Glutamatergic neuron (in vitro differentiated cells): ENCODE measurements around the gene CHD6. TPM values are rescaled to one million over a fixed set of nuclear protein-coding genes. Genes with fewer than 3 reads are reported as not detected.

ENCODE experiments used
- DNase-seq: peaks from one replicate; pipeline ENCODE4 v3.0.0; 2022
- H3K27ac Mint-ChIP-seq: one replicate; pipeline ENCODE4 v1.8.0; 2020; ENCODE audit warnings: mild to moderate bottlenecking, mixed read lengths, inconsistent platforms; ENCODE audit not compliant: unreplicated experiment
- H3K27me3 Mint-ChIP-seq: one replicate; pipeline ENCODE4 v1.8.0; 2020; ENCODE audit warnings: mild to moderate bottlenecking, moderate library complexity, mixed read lengths, inconsistent platforms; ENCODE audit not compliant: unreplicated experiment
- H3K36me3 Mint-ChIP-seq: one replicate; pipeline ENCODE4 v1.8.0; 2020; ENCODE audit warnings: mild to moderate bottlenecking, mixed read lengths, inconsistent platforms; ENCODE audit not compliant: unreplicated experiment
- H3K4me1 Mint-ChIP-seq: one replicate; pipeline ENCODE4 v1.8.0; 2020; ENCODE audit warnings: mild to moderate bottlenecking, low read depth, mixed read lengths, inconsistent platforms; ENCODE audit not compliant: unreplicated experiment
- H3K4me3 Mint-ChIP-seq: one replicate; pipeline ENCODE4 v1.8.0; 2020; ENCODE audit warnings: mild to moderate bottlenecking, mixed read lengths, inconsistent platforms; ENCODE audit not compliant: unreplicated experiment
- H3K9me3 Mint-ChIP-seq: one replicate; pipeline ENCODE4 v1.8.0; 2020; ENCODE audit warnings: mild to moderate bottlenecking, moderate library complexity, mixed read lengths, inconsistent platforms; ENCODE audit not compliant: unreplicated experiment
- CTCF ChIP-seq: fragments of 200-600 bp; sonication (generic); IDR thresholded peaks from one replicate; pipeline ENCODE4 v1.5.0; 2021; ENCODE audit not compliant: partially characterized antibody, unreplicated experiment
- total RNA-seq: library from RNA; stranded (reverse); fragmentation: NEBNext Ultra II Directional; extraction: Animal tissue kit (Norgen Biotek cat#: 25700); gene quantifications from one replicate; pipeline ENCODE4 v1.2.1, GENCODE V29; 2021; ENCODE audit not compliant: unreplicated experiment

The CHD6 gene
- total RNA-seq, 1 donor from 2014 or later: 85.6 TPM

- Mint-ChIP-seq H3K36me3 (no peaks in the 10 kb centered on the region), H3K27ac (no peak overlapping the region), H3K9me3 (peaks cover 3% of the 10 kb centered on the region)
These were observed 46.1 kb downstream of the CHD6 start for GRCh38 chr20:41572010-41572572.

GRCh38 chr20:41571006-41571405 is 47.2 kb downstream of the CHD6 start:
- H3K4me1 Mint-ChIP-seq: peaks cover 21% of the 10 kb centered on the region
- no peak overlapping the region for H3K27ac Mint-ChIP-seq

More at GRCh38 chr20:41572010-41572572, 46.1 kb downstream of the CHD6 start:
- Mint-ChIP-seq H3K4me1 (peaks cover 24% of the 10 kb centered on the region), H3K4me3 (no peak overlapping the region), H3K27me3 (peaks cover 2% of the 10 kb centered on the region)
- no peak for TF ChIP-seq CTCF
- DNase-seq: no peak

GRCh38 chr20:41570557-41570956 is 47.6 kb downstream of the CHD6 start:
- peaks cover 7% of the 10 kb centered on the region for H3K9me3 Mint-ChIP-seq
- H3K36me3 Mint-ChIP-seq: no peaks in the 10 kb centered on the region
- H3K4me1 Mint-ChIP-seq: peaks cover 21% of the 10 kb centered on the region
- no peak overlapping the region for H3K27ac Mint-ChIP-seq
- H3K27me3 Mint-ChIP-seq: peaks cover 2% of the 10 kb centered on the region
- TF ChIP-seq CTCF: no peak
- H3K4me3 Mint-ChIP-seq: no peak overlapping the region
- DNase-seq: no peak

More at GRCh38 chr20:41571006-41571405, 47.2 kb downstream of the CHD6 start:
- H3K4me3 Mint-ChIP-seq: no peak overlapping the region
- DNase-seq: no peak
- no peak for TF ChIP-seq CTCF
- peaks cover 6% of the 10 kb centered on the region for H3K9me3 Mint-ChIP-seq
- H3K36me3 Mint-ChIP-seq: no peaks in the 10 kb centered on the region
- H3K27me3 Mint-ChIP-seq: peaks cover 2% of the 10 kb centered on the region

DNA sequence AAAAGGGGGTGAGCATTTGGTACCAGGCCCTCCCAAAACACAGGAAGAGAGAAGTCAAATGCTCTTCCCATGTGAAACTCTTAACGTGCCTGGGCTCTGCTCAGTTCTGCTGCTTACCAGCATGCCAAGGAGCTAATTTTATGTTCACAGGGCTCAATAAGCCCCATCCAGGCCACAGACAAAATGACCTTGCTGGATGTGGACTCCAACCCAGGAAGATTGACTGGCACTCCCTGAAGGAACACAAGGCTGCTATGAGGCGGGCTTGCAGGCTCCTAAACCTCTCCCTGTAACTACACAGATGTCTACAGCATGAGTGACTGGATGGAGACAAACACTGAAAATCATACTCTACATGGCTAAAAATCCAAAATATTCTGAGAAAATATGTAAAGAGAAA is 50.6 kb downstream of the CHD6 start:
- peaks cover 8% of the 10 kb centered on the region for H3K9me3 Mint-ChIP-seq
- H3K36me3 Mint-ChIP-seq: no peaks in the 10 kb centered on the region
- no peak overlapping the region for H3K4me3 Mint-ChIP-seq
- no peaks in the 10 kb centered on the region for H3K27me3 Mint-ChIP-seq
- no peak for TF ChIP-seq CTCF
- peaks cover 14% of the 10 kb centered on the region for H3K4me1 Mint-ChIP-seq
- no peak for DNase-seq
- no peak overlapping the region for H3K27ac Mint-ChIP-seq

- TF ChIP-seq CTCF: no peak
- Mint-ChIP-seq H3K27ac (no peak overlapping the region), H3K4me1 (peaks cover 9% of the 10 kb centered on the region)
These were observed 51.2 kb downstream of the CHD6 start for GRCh38 chr20:41566896-41567527.

More at GRCh38 chr20:41566896-41567527, 51.2 kb downstream of the CHD6 start:
- H3K27me3 Mint-ChIP-seq: no peaks in the 10 kb centered on the region
- DNase-seq: no peak
- H3K36me3 Mint-ChIP-seq: no peaks in the 10 kb centered on the region
- H3K9me3 Mint-ChIP-seq: peaks cover 8% of the 10 kb centered on the region
- no peak overlapping the region for H3K4me3 Mint-ChIP-seq
